C4-2B (cell line): ENCODE measurements around the gene DIPK1A.
A peak's percentile ranks its signal among the peaks of the same experiment; 100 is the strongest.

Source experiments
- H3K27ac ChIP-seq: fragments of 450-650 bp; 2 replicates; pipeline ENCODE4 v1.5.1; 2017
- CTCF ChIP-seq: fragments of 450-650 bp; conservative IDR thresholded peaks from 2 replicates; pipeline ENCODE4 v1.5.1; 2017; ENCODE audit warnings: mild to moderate bottlenecking
- ZFX ChIP-seq: fragments of 450-650 bp; IDR thresholded peaks from 2 replicates; pipeline ENCODE4 v1.6.1; 2017

The DIPK1A gene

GRCh38 chr1:92820551-92820950 lies 140.7 kb downstream of the DIPK1A start:
- H3K27ac ChIP-seq, result no peak overlapping the region
- TF ChIP-seq ZFX (no peak), CTCF (no peak)

DNA sequence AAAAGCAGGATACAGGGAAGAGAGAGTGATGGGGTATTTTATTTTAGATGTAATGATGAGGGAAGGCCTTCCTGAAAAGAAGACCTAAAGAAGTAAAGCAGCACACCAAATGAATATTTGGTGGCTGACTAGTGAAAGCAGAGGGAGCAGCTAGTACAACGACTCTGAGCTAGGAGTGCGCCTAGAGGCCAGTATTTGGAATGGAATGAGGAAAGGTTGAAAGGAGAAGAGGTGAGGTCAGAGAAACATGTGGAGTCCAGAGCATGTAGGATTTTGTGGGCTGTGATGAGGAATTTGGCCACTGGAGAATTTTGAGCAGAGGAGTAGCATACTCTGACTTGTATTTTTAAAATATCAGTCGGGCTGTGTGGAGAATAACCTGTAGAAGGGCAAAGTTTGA lies 141.2 kb downstream of the DIPK1A start:
- TF ChIP-seq ZFX (no peak), CTCF (no peak)
- H3K27ac ChIP-seq, result no peak overlapping the region

- no peak for TF ChIP-seq ZFX
- TF ChIP-seq CTCF, result peak; percentile 80
- peak overlapping the region; percentile 49; the same call in 1 of the 2 replicates for H3K27ac ChIP-seq
Measured at GRCh38 chr1:92817986-92818764, 143.1 kb downstream of the DIPK1A start.

GRCh38 chr1:92817137-92817697 lies 144.0 kb downstream of the DIPK1A start:
- TF ChIP-seq CTCF (no peak), ZFX (no peak)
- H3K27ac ChIP-seq, result peak overlapping the region; percentile 69; the same call in 1 of the 2 replicates

- peak overlapping the region; percentile 69; the same call in 1 of the 2 replicates for H3K27ac ChIP-seq
Measured at GRCh38 chr1:92816732-92817131, 144.5 kb downstream of the DIPK1A start.

GRCh38 chr1:92808381-92808780 lies 152.9 kb downstream of the DIPK1A start:
- H3K27ac ChIP-seq, result no peak overlapping the region
- TF ChIP-seq CTCF (no peak), ZFX (no peak)

More at GRCh38 chr1:92816732-92817131, 144.5 kb downstream of the DIPK1A start:
- TF ChIP-seq ZFX (no peak), CTCF (no peak)

DNA sequence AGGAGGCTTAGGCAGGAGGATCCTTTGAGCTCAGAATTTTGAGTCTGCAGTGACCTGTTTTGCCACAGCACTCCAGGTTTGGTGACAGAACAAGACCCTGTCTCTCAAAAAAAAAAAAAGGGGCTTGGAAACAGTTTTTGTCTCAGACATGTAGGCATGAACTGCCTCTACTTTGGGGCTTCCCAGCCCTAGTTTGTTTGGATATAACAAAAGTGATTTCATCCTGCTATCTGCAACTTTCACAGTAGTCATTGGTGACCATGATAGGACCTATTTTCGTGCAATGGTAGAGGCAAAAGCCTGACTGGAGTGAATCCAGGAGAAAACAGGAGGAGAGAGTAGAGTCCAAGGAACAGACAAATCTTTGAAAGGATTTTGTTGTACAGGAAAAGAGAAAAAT lies 156.0 kb downstream of the DIPK1A start:
- peak overlapping the region; percentile 57; the same call in 1 of the 2 replicates for H3K27ac ChIP-seq
- TF ChIP-seq ZFX, result no peak
- TF ChIP-seq CTCF, result no peak
